Mesenchymal stem cell (in vitro differentiated cells and primary cell): ENCODE results near the gene HSBP1.

Source experiments
- DNase-seq: peaks from one replicate; pipeline ENCODE4 v3.0.0-alpha.2; 2013
- H2AFZ ChIP-seq: one replicate; pipeline ENCODE4 v1.6.1; 2013; ENCODE audit warnings: low read depth, mild to moderate bottlenecking, control low read depth, inconsistent platforms, low read length, moderate library complexity
- H2AK5ac ChIP-seq: 2 replicates; pipeline ENCODE4 v1.6.1; 2013; ENCODE audit warnings: low read length, moderate library complexity, mild to moderate bottlenecking, inconsistent platforms; ENCODE audit not compliant: severe bottlenecking
- H2BK120ac ChIP-seq: one replicate; pipeline ENCODE4 v1.6.1; 2013; ENCODE audit warnings: low read depth, mild to moderate bottlenecking, inconsistent platforms, low read length, moderate library complexity
- H2BK12ac ChIP-seq, 2 experiments: one replicate each; pipeline ENCODE4 v1.6.1; 2013; ENCODE audit warnings: inconsistent platforms in 2 of 2, low read length in 2 of 2, mild to moderate bottlenecking in 2 of 2, moderate library complexity in 2 of 2, control low read depth in 1 of 2
- H2BK15ac ChIP-seq: one replicate; pipeline ENCODE4 v1.6.1; 2013; ENCODE audit warnings: mild to moderate bottlenecking, low read depth, inconsistent platforms; ENCODE audit not compliant: poor library complexity, severe bottlenecking
- H2BK5ac ChIP-seq: 2 replicates; pipeline ENCODE4 v1.6.1; 2013; ENCODE audit warnings: low read depth, mild to moderate bottlenecking, low read length, control low read depth, inconsistent platforms; ENCODE audit not compliant: poor library complexity, severe bottlenecking
- H3K14ac ChIP-seq, 2 experiments: one replicate each; pipeline ENCODE4 v1.6.1; 2013; ENCODE audit warnings: inconsistent platforms in 2 of 2, low read length in 2 of 2, control low read depth in 1 of 2, mild to moderate bottlenecking in 1 of 2, moderate library complexity in 1 of 2
- H3K18ac ChIP-seq, 2 experiments: one replicate each; pipeline ENCODE4 v1.6.1; 2013; ENCODE audit warnings: inconsistent platforms in 2 of 2, low read length in 2 of 2, control low read depth in 1 of 2, low read depth in 1 of 2, mild to moderate bottlenecking in 1 of 2
- H3K23ac ChIP-seq, 2 experiments: one replicate each; pipeline ENCODE4 v1.6.1; 2013; ENCODE audit warnings: inconsistent platforms in 2 of 2, low read length in 2 of 2, mild to moderate bottlenecking in 2 of 2, moderate library complexity in 2 of 2, control low read depth in 1 of 2
- H3K27ac ChIP-seq: 2 replicates; pipeline ENCODE4 v1.5.1; 2013; ENCODE audit warnings: mild to moderate bottlenecking, moderate library complexity, low read length, control low read depth, inconsistent platforms; ENCODE audit not compliant: poor library complexity, severe bottlenecking
- H3K27me3 ChIP-seq, 2 experiments: 2 replicates each; pipeline versions ENCODE4 v1.6.1 to v1.7.0; 2013; ENCODE audit warnings: low read length in 2 of 2, mild to moderate bottlenecking in 2 of 2, moderate library complexity in 2 of 2, control low read depth in 1 of 2, inconsistent platforms in 1 of 2; ENCODE audit not compliant: control insufficient read depth in 1 of 2, insufficient read depth in 1 of 2
- H3K36me3 ChIP-seq, 2 experiments: 2 replicates each; pipeline versions ENCODE4 v1.6.1 to v1.7.0; 2013; ENCODE audit warnings: low read length in 2 of 2, control low read depth in 1 of 2, inconsistent platforms in 1 of 2, low read depth in 1 of 2, mild to moderate bottlenecking in 1 of 2; ENCODE audit not compliant: insufficient read depth in 2 of 2, control insufficient read depth in 1 of 2
- H3K4ac ChIP-seq, 2 experiments: one replicate each; pipeline ENCODE4 v1.6.1; 2013; ENCODE audit warnings: inconsistent platforms in 2 of 2, low read length in 2 of 2, mild to moderate bottlenecking in 2 of 2, moderate library complexity in 2 of 2, control low read depth in 1 of 2, low read depth in 1 of 2
- H3K4me1 ChIP-seq: 2 replicates; pipeline ENCODE4 v1.6.1; 2013; ENCODE audit warnings: low read depth, low read length, control low read depth; ENCODE audit not compliant: control insufficient read depth, insufficient read depth
- H3K4me2 ChIP-seq: 2 replicates; pipeline ENCODE4 v1.6.1; 2013; ENCODE audit warnings: low read length, mild to moderate bottlenecking, inconsistent platforms; ENCODE audit not compliant: poor library complexity, severe bottlenecking
- H3K4me3 ChIP-seq, 2 experiments: 2 replicates each; pipeline versions ENCODE4 v1.5.1 to v1.7.0; 2013; ENCODE audit warnings: low read length in 2 of 2, mild to moderate bottlenecking in 2 of 2, control low read depth in 1 of 2, low read depth in 1 of 2; ENCODE audit not compliant: insufficient read depth in 1 of 2
- H3K79me1 ChIP-seq: replicated peaks from 2 replicates; pipeline ENCODE4 v1.6.1; 2013; ENCODE audit warnings: mild to moderate bottlenecking, control low read depth, low read length, inconsistent platforms; ENCODE audit not compliant: poor library complexity, severe bottlenecking
- H3K9ac ChIP-seq: 2 replicates; pipeline ENCODE4 v1.7.0; 2013; ENCODE audit warnings: mild to moderate bottlenecking, low read length, moderate library complexity
- H3K9me3 ChIP-seq: 2 replicates; pipeline ENCODE4 v1.7.0; 2013; ENCODE audit warnings: mild to moderate bottlenecking, low read length; ENCODE audit not compliant: control insufficient read depth
- H4K8ac ChIP-seq: one replicate; pipeline ENCODE4 v1.6.1; 2013; ENCODE audit warnings: inconsistent platforms, mild to moderate bottlenecking, low read length, moderate library complexity
- H4K91ac ChIP-seq: one replicate; pipeline ENCODE4 v1.6.1; 2013; ENCODE audit warnings: mild to moderate bottlenecking, low read length, inconsistent platforms
- WGBS: methylation state at CpG from one replicate; pipeline ENCODE4 v1.1.7; 2013; ENCODE audit warnings: mixed read lengths; 5-methylcytosine and 5-hydroxymethylcytosine counted together

The HSBP1 gene

DNA sequence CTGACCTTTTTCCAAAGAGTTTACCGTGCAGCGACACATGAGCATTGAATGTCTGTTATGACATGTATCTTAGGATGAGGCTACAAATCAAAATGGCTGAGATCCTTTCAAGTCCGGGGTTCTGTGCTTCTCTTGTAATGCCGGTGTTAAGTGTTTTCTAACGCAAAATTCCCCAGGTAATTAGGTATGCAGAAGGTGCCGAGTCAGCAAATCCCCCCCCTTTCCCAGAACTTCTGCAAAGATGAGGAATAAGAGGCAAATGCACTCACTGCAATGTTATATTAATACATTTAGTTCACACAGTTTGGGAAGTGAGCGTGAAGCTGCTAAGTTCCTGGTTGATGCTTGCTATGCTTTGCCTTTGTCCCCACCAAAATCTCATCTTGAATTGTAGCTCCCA, 54.9 kb downstream of the HSBP1 start:
- no peak overlapping the region for H3K9ac ChIP-seq
- H3K27ac ChIP-seq, result no peak overlapping the region
- 87% methylated on average over 7 of the region's 7 CpGs for WGBS
- DNase-seq, result no peak
- no peak overlapping the region for H2BK5ac ChIP-seq
- H3K79me1 ChIP-seq, result no peaks in the 10 kb centered on the region
- H4K91ac ChIP-seq, result no peak overlapping the region
- H2AFZ ChIP-seq, result no peak overlapping the region
- no peak overlapping the region for H3K4me2 ChIP-seq
- peaks cover 7% of the 10 kb centered on the region in 2 experiments for H3K27me3 ChIP-seq
- H3K4ac ChIP-seq, result no peak overlapping the region
- no peaks in the 10 kb centered on the region for H3K9me3 ChIP-seq
- H4K8ac ChIP-seq, result no peak overlapping the region
- H2AK5ac ChIP-seq, result no peak overlapping the region
- H2BK15ac ChIP-seq, result no peak overlapping the region
- H3K4me3 ChIP-seq, result no peak overlapping the region
- H3K23ac ChIP-seq, result no peak overlapping the region
- H3K36me3 ChIP-seq, result no peaks in the 10 kb centered on the region
- H3K14ac ChIP-seq, result no peak overlapping the region
- H2BK120ac ChIP-seq, result no peak overlapping the region
- no peak overlapping the region for H3K18ac ChIP-seq
- no peaks in the 10 kb centered on the region for H3K4me1 ChIP-seq
- no peak overlapping the region for H2BK12ac ChIP-seq

DNA sequence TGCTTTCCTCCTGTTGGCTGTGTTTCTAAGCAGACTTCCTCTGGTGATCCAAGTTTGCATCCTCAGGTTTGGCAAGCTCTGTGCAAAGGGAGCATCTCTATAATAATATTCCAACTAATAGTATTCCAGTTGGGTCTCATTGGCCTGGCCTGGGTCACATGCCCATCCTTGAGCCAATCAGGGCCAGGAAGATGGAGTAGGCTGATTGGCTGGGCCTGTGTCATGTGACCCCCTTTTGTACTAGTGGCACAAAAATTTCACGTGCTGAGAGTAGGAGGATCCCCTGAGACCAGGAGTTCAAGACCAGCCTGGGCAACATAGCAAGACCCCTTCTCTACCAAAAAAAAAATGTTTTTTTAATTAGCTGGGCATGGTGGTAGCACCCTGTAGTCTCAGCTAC, 55.9 kb downstream of the HSBP1 start:
- Histone ChIP-seq H2BK5ac (no peak overlapping the region), H3K18ac (no peak overlapping the region), H3K9me3 (no peaks in the 10 kb centered on the region), H2BK12ac (no peak overlapping the region), H3K79me1 (no peaks in the 10 kb centered on the region), H2AK5ac (no peak overlapping the region), H3K4ac (no peak overlapping the region), H3K4me1 (no peaks in the 10 kb centered on the region), H2BK15ac (no peak overlapping the region), H4K91ac (no peak overlapping the region), H2AFZ (no peak overlapping the region), H3K36me3 (no peaks in the 10 kb centered on the region), H3K4me3 (no peak overlapping the region), H3K27me3 (peaks cover 0 to 5% of the 10 kb centered on the region in 2 experiments), H3K9ac (no peak overlapping the region), H3K23ac (no peak overlapping the region), H2BK120ac (no peak overlapping the region), H3K27ac (no peak overlapping the region), H3K4me2 (no peak overlapping the region), H3K14ac (no peak overlapping the region), H4K8ac (no peak overlapping the region)
- DNase-seq, result no peak
- 100% methylated on average over 1 of the region's 1 CpG for whole genome bisulfite sequencing
